H9 (cell line): ENCODE results near the gene CA11. TPM values are rescaled to one million over a fixed set of nuclear protein-coding genes. Genes with fewer than 3 reads are reported as not detected.
A peak's percentile ranks its signal among the peaks of the same experiment; 100 is the strongest.

Experiments used
- DNase-seq: peaks from one replicate; pipeline ENCODE4 v3.0.0-alpha.2; 2017
- H2AFZ ChIP-seq: one replicate; pipeline ENCODE4 v1.6.1; 2013; ENCODE audit warnings: mild to moderate bottlenecking, low read length, control low read depth, moderate library complexity
- H2AK5ac ChIP-seq: 2 replicates; pipeline ENCODE4 v1.6.1; 2013; ENCODE audit warnings: low read length, control low read depth, mixed read lengths; ENCODE audit not compliant: insufficient read length
- H2BK120ac ChIP-seq: one replicate; pipeline ENCODE4 v1.6.1; 2013; ENCODE audit warnings: low read depth, mild to moderate bottlenecking, low read length, control low read depth, inconsistent platforms; ENCODE audit not compliant: poor library complexity, severe bottlenecking
- H2BK12ac ChIP-seq: 2 replicates; pipeline ENCODE4 v1.6.1; 2013; ENCODE audit warnings: low read length, control low read depth, mixed read lengths, low read depth; ENCODE audit not compliant: insufficient read length
- H2BK15ac ChIP-seq: 2 replicates; pipeline ENCODE4 v1.6.1; 2013; ENCODE audit warnings: low read depth, low read length, control low read depth
- H2BK20ac ChIP-seq: one replicate; pipeline ENCODE4 v1.6.1; 2013; ENCODE audit warnings: low read depth, mild to moderate bottlenecking, low read length, control low read depth, inconsistent platforms; ENCODE audit not compliant: poor library complexity, severe bottlenecking
- H2BK5ac ChIP-seq: 2 replicates; pipeline ENCODE4 v1.6.1; 2013; ENCODE audit warnings: low read length, control low read depth, mixed read lengths; ENCODE audit not compliant: insufficient read length
- H3K14ac ChIP-seq: 2 replicates; pipeline ENCODE4 v1.6.1; 2013; ENCODE audit warnings: low read length, control low read depth; ENCODE audit not compliant: insufficient read depth
- H3K18ac ChIP-seq: 2 replicates; pipeline ENCODE4 v1.6.1; 2013; ENCODE audit warnings: low read depth, mild to moderate bottlenecking, mixed read lengths, low read length, control low read depth; ENCODE audit not compliant: insufficient read length
- H3K23ac ChIP-seq: 2 replicates; pipeline ENCODE4 v1.6.1; 2013; ENCODE audit warnings: low read length, control low read depth, mixed read lengths, low read depth; ENCODE audit not compliant: insufficient read length
- H3K23me2 ChIP-seq: 2 replicates; pipeline ENCODE4 v1.6.1; 2013; ENCODE audit warnings: low read depth, mild to moderate bottlenecking, mixed read lengths, low read length, control low read depth; ENCODE audit not compliant: insufficient read length, poor library complexity, severe bottlenecking
- H3K27ac ChIP-seq: 2 replicates; pipeline ENCODE4 v1.5.1; 2013; ENCODE audit warnings: low read length, control low read depth, mixed read lengths, low read depth; ENCODE audit not compliant: insufficient read length
- H3K27me3 ChIP-seq: 2 replicates; pipeline ENCODE4 v1.6.1; 2013; ENCODE audit warnings: low read length, control low read depth, inconsistent platforms; ENCODE audit not compliant: insufficient read depth
- H3K4ac ChIP-seq: 2 replicates; pipeline ENCODE4 v1.6.1; 2013; ENCODE audit warnings: low read depth, mild to moderate bottlenecking, control low read depth, inconsistent platforms, low read length, moderate library complexity
- H3K4me1 ChIP-seq: 2 replicates; pipeline ENCODE4 v1.6.1; 2013; ENCODE audit warnings: low read length, control low read depth, inconsistent platforms; ENCODE audit not compliant: insufficient read depth
- H3K4me2 ChIP-seq: 2 replicates; pipeline ENCODE4 v1.6.1; 2013; ENCODE audit warnings: low read length, control low read depth, mixed read lengths; ENCODE audit not compliant: insufficient read length, insufficient read depth
- H3K56ac ChIP-seq: 2 replicates; pipeline ENCODE4 v1.6.1; 2013; ENCODE audit warnings: low read depth, mild to moderate bottlenecking, mixed read lengths, low read length, control low read depth; ENCODE audit not compliant: insufficient read length
- H3K79me1 ChIP-seq: 2 replicates; pipeline ENCODE4 v1.6.1; 2013; ENCODE audit warnings: low read depth, mild to moderate bottlenecking, moderate library complexity, low read length, control low read depth, inconsistent platforms; ENCODE audit not compliant: insufficient read depth, poor library complexity, severe bottlenecking
- H3K79me2 ChIP-seq: 2 replicates; pipeline ENCODE4 v1.6.1; 2013; ENCODE audit warnings: low read length, control low read depth, inconsistent platforms; ENCODE audit not compliant: insufficient read depth
- H3K9ac ChIP-seq: 2 replicates; pipeline ENCODE4 v1.6.1; 2013; ENCODE audit warnings: low read length, control low read depth, mixed read lengths; ENCODE audit not compliant: insufficient read length; ENCODE audit errors: extremely low read depth
- H3K9me3 ChIP-seq: one replicate; pipeline ENCODE4 v1.6.1; 2013; ENCODE audit warnings: low read depth, low read length, inconsistent platforms; ENCODE audit not compliant: control insufficient read depth
- H3T11ph ChIP-seq: one replicate; pipeline ENCODE4 v1.6.1; 2013; ENCODE audit warnings: mild to moderate bottlenecking, low read length, control low read depth, inconsistent platforms
- H4K20me1 ChIP-seq: one replicate; pipeline ENCODE4 v1.6.1; 2013; ENCODE audit not compliant: control insufficient read depth, insufficient read length, insufficient read depth
- H4K5ac ChIP-seq: 2 replicates; pipeline ENCODE4 v1.6.1; 2013; ENCODE audit warnings: low read depth, mild to moderate bottlenecking, mixed read lengths, low read length, control low read depth; ENCODE audit not compliant: insufficient read length
- H4K8ac ChIP-seq: replicated peaks from 2 replicates; pipeline ENCODE4 v1.6.1; 2013; ENCODE audit warnings: low read length, control low read depth, mixed read lengths, low read depth; ENCODE audit not compliant: insufficient read length
- H4K91ac ChIP-seq: 2 replicates; pipeline ENCODE4 v1.6.1; 2013; ENCODE audit warnings: low read depth, mild to moderate bottlenecking, moderate library complexity, mixed read lengths, low read length, control low read depth; ENCODE audit not compliant: insufficient read length
- H3K27ac Mint-ChIP-seq, 3 experiments: 2 replicates in 2 of 3; 3 replicates in 1 of 3; pipeline ENCODE4 v1.8.0; 2020 to 2021; ENCODE audit warnings: mixed read lengths in 3 of 3, mild to moderate bottlenecking in 1 of 3, moderate library complexity in 1 of 3
- H3K27me3 Mint-ChIP-seq: 2 replicates; pipeline ENCODE4 v1.8.0; 2021; ENCODE audit warnings: low read depth, mild to moderate bottlenecking, moderate library complexity, mixed read lengths
- H3K36me3 Mint-ChIP-seq, 3 experiments: 2 replicates in 2 of 3; 3 replicates in 1 of 3; pipeline ENCODE4 v1.8.0; 2020 to 2021; ENCODE audit warnings: low read depth in 3 of 3, mixed read lengths in 3 of 3; ENCODE audit not compliant: insufficient read depth in 1 of 3
- H3K4me1 Mint-ChIP-seq, 2 experiments: 2 replicates each; pipeline ENCODE4 v1.8.0; 2020; ENCODE audit warnings: mixed read lengths in 2 of 2
- H3K4me3 Mint-ChIP-seq, 2 experiments: 2 replicates in 1 of 2; 3 replicates in 1 of 2; pipeline ENCODE4 v1.8.0; 2020 to 2021; ENCODE audit warnings: mild to moderate bottlenecking in 2 of 2, mixed read lengths in 2 of 2, moderate library complexity in 1 of 2
- H3K9me3 Mint-ChIP-seq, 2 experiments: 2 replicates in 1 of 2; 3 replicates in 1 of 2; pipeline ENCODE4 v1.8.0; 2020; ENCODE audit warnings: mild to moderate bottlenecking in 2 of 2, mixed read lengths in 2 of 2, moderate library complexity in 1 of 2
- WGBS: extraction: QIAGEN DNeasy Blood & Tissue Kit; methylation state at CpG from one replicate; pipeline ENCODE4 v1.1.7; 2013; ENCODE audit warnings: missing lambda C conversion rate, low lambda C conversion rate, mixed read lengths; ENCODE audit not compliant: insufficient read length; ENCODE audit errors: extremely low coverage; 5-methylcytosine and 5-hydroxymethylcytosine counted together
- total RNA-seq: library from RNA; stranded (reverse); gene quantifications from 2 replicates; pipeline ENCODE4 v1.2.1, GENCODE V29; 2021
- TF ChIP-seq, protein P1 (sequence below): fragments of 200-600 bp; sonication (generic); conservative IDR thresholded peaks from 3 replicates; pipeline ENCODE4 v1.8.0; 2021; ENCODE audit warnings: antibody characterized with exemption, mild to moderate bottlenecking

Gene CA11
- total RNA-seq, 1 experiment from 2014 or later = 107 TPM

DNA sequence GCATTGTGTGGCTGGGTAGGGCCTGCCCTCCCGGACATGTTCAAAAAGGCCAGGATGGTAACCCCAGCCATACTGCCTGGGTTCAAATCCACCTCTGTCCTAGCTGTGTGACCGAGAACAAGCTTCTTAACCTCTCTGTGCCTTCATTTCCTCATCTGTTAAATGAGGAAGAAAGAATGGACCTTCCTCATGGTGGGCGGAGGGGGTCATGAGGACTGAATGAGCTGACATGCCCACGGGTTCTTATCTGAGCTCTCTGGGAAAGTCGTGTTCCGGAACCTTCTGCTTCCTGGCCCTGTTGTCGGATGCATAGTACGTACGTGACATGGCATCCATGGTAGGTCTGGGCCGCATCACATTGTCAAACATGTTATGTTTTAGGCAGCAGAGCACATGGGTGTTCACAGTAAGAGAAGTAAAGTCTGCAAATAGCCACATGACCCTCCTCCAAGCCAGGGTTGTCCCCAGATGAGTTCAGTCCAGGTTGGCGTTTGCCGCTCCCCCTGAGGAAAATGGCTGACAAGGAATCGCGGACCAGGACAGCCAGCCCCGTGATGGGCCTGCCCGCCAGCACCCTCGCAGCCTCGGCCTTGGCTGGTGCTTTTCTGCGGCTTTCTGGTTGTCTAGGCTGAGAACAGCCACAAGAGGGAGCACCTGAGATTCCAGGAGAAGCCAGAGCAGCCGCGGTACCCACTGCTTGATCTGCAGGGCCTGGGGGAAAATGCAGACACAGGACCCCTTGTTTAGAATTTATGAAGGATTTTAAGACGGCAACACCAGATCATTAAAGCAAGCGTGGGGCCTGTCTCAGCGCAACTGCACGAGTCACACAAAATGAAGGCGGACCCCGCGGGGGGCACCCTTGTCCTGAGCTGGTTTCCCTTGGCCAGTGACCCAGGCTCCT is 29.2 kb upstream of the CA11 start:
- H2BK15ac ChIP-seq = no peak overlapping the region
- peak overlapping the region in 2 of 3 experiments; percentile 61 to 72; a peak in 3 of 7 replicates for H3K27ac Mint-ChIP-seq
- no peak overlapping the region for H2BK5ac ChIP-seq
- H3K4me1 ChIP-seq = no peaks in the 10 kb centered on the region; the same call in 1 of the 2 replicates
- H3K79me1 ChIP-seq = no peaks in the 10 kb centered on the region
- no peak overlapping the region for H2AK5ac ChIP-seq
- peak; percentile 93 for DNase-seq
- H3K4me3 Mint-ChIP-seq = peak overlapping the region in 1 of 2 experiments; percentile 6; a peak in 2 of 5 replicates
- H4K20me1 ChIP-seq = no peaks in the 10 kb centered on the region
- H3K4ac ChIP-seq = no peak overlapping the region
- H3K23me2 ChIP-seq = no peaks in the 10 kb centered on the region
- no peak overlapping the region for H4K8ac ChIP-seq
- H3K9me3 ChIP-seq = no peaks in the 10 kb centered on the region
- H3K4me2 ChIP-seq = no peak overlapping the region
- no peaks in the 10 kb centered on the region for H3K36me3 Mint-ChIP-seq
- H2AFZ ChIP-seq = no peak overlapping the region
- no peak overlapping the region for H4K5ac ChIP-seq
- H3K9me3 Mint-ChIP-seq = no peaks in the 10 kb centered on the region
- H3K27me3 ChIP-seq = no peaks in the 10 kb centered on the region
- WGBS = no CpG with 5 or more reads among the region's 28 CpGs
- H3K14ac ChIP-seq = no peak overlapping the region; the same call in 1 of the 2 replicates
- H3K27me3 Mint-ChIP-seq = peaks cover 6% of the 10 kb centered on the region
- no peak overlapping the region for H4K91ac ChIP-seq
- no peak overlapping the region for H3K23ac ChIP-seq
- H3K4me1 Mint-ChIP-seq = peaks cover 29 to 35% of the 10 kb centered on the region in 2 experiments
- H3K27ac ChIP-seq = no peak overlapping the region
- no peak overlapping the region for H2BK20ac ChIP-seq
- H3K9ac ChIP-seq = no peak overlapping the region
- no peak overlapping the region for H3T11ph ChIP-seq
- no peak overlapping the region for H2BK120ac ChIP-seq
- TF ChIP-seq, protein P1, sequence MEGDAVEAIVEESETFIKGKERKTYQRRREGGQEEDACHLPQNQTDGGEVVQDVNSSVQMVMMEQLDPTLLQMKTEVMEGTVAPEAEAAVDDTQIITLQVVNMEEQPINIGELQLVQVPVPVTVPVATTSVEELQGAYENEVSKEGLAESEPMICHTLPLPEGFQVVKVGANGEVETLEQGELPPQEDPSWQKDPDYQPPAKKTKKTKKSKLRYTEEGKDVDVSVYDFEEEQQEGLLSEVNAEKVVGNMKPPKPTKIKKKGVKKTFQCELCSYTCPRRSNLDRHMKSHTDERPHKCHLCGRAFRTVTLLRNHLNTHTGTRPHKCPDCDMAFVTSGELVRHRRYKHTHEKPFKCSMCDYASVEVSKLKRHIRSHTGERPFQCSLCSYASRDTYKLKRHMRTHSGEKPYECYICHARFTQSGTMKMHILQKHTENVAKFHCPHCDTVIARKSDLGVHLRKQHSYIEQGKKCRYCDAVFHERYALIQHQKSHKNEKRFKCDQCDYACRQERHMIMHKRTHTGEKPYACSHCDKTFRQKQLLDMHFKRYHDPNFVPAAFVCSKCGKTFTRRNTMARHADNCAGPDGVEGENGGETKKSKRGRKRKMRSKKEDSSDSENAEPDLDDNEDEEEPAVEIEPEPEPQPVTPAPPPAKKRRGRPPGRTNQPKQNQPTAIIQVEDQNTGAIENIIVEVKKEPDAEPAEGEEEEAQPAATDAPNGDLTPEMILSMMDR = peak; percentile 91
- H2BK12ac ChIP-seq = no peak overlapping the region
- no peaks in the 10 kb centered on the region for H3K79me2 ChIP-seq
- no peak overlapping the region for H3K56ac ChIP-seq
- H3K18ac ChIP-seq = peak overlapping the region; percentile 0
